Ovary (tissue), 9 donors: ENCODE data around the gene MSMP. TPM values are rescaled to one million over a fixed set of nuclear protein-coding genes. Genes with fewer than 3 reads are reported as not detected.

Source experiments
- DNase-seq, 5 donors: peaks; one replicate each; pipeline ENCODE4 v3.0.0-alpha.2; 2019 to 2020
- H3K27ac ChIP-seq, 2 donors: fragments of 200-600 bp; one replicate each; pipeline versions ENCODE4 v1.5.1 to v1.8.0; 2019 to 2022
- H3K27me3 ChIP-seq: fragments of 200-600 bp; one replicate; pipeline ENCODE4 v1.8.0; 2022
- H3K36me3 ChIP-seq: fragments of 200-600 bp; sonication (generic); one replicate; pipeline ENCODE4 v1.5.1; 2019
- H3K4me1 ChIP-seq: one replicate; pipeline ENCODE4 v1.8.1; 2013; ENCODE audit warnings: mild to moderate bottlenecking, moderate library complexity; ENCODE audit not compliant: insufficient read depth
- H3K4me3 ChIP-seq: fragments of 200-600 bp; sonication (generic); one replicate; pipeline ENCODE4 v1.5.1; 2017
- H3K9me3 ChIP-seq, 2 donors: fragments of 200-600 bp in 1 of 2; sonication (generic) in 1 of 2; one replicate each; pipeline versions ENCODE4 v1.5.1 to v1.8.1; 2013 to 2019; ENCODE audit warnings: mild to moderate bottlenecking in 1 of 2, moderate library complexity in 1 of 2
- CTCF ChIP-seq, 3 donors: fragments of 450-650 bp in 2 of 3; fragments of 200-600 bp in 1 of 3; IDR thresholded peaks; one replicate each; pipeline versions ENCODE4 v1.5.1 to v1.8.0; 2016 to 2022; ENCODE audit warnings: antibody characterized with exemption in 3 of 3, mild to moderate bottlenecking in 1 of 3
- EP300 ChIP-seq: sonication (generic); formaldehyde crosslinking; IDR thresholded peaks from one replicate; pipeline ENCODE4 v1.6.1; 2017; ENCODE audit warnings: antibody characterized with exemption
- POLR2A ChIP-seq: fragments of 450-650 bp; IDR thresholded peaks from one replicate; pipeline ENCODE4 v1.6.1; 2017; ENCODE audit warnings: antibody characterized with exemption, mild to moderate bottlenecking, moderate library complexity
- WGBS, 3 donors: extraction: QIAGEN DNeasy Blood & Tissue Kit in 1 of 3; methylation state at CpG; one replicate each; pipeline versions ENCODE4 v1.1.5 to v1.1.7; 2013 to 2017; 5-methylcytosine and 5-hydroxymethylcytosine counted together
- intact Hi-C, 4 donors: fragments of 100-400 bp; cut with DNase I; formaldehyde crosslinking; loops; one replicate each; pipeline versions ENCODE4 v1.11.0 to v1.15.1; 2022 to 2023
- polyA plus RNA-seq, 2 donors: library from polyadenylated mRNA; stranded (reverse); fragments of 200-250 nt in 1 of 2; fragments of 350-450 nt in 1 of 2; fragmentation: Illumina TruSeq in 1 of 2; extraction: RNeasy Lipid Tissue Mini Kit (QIAGEN cat#74804) in 1 of 2; gene quantifications; one replicate each; pipeline ENCODE4 v1.2.3, GENCODE V29; 2013 to 2014
- total RNA-seq, 7 donors: library from RNA; depleted of rRNA in 2 of 7; stranded (reverse); fragments of >200 nt in 2 of 7; fragmentation: NEBNext Ultra II Directional in 3 of 7; extraction: Animal tissue kit (Norgen Biotek cat#: 25700) in 3 of 7; gene quantifications; one replicate each; pipeline versions ENCODE4 v1.1.0 to v1.2.4, GENCODE V29; 2016 to 2023
- donor health status: DM: no; HTN: no; CAD: no; lungs with moderate emphysema.
- donor health status: DM: no; HTN: no; CAD: no.
- donor health status: Bipolar disorder and iron deficiency.
- donor health status: DM: yes; HTN: yes; CAD: no.
- donor health status: DM: no; HTN: no; CAD: no.
- donor health status: DM: yes; HTN: yes; CAD: no.

Gene MSMP
- total and polyA plus RNA-seq, 9 donors: 0.40 to 4.4 (median 0.41) TPM; not detected in 6

DNA sequence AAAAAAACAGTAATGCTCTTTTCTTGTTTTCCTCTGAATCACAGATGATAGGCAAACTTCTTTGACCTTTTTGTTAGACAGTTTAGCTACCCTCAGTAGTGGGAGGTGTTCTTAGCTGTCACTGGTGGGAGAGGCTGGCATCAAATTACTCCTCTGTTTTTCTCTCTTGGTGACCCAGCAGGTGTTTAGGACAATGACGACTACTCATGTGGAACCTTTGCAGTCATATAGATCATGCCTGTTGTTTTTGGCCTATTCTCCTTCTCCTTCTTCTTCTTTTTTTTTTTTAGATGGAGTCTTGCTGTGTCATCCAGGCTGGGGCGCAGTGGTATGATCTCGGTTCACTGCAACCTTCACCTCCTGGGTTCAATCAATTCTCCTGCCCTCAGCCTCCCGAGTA, 21.9 kb upstream of the MSMP start:
- no peak overlapping the region for H3K27ac ChIP-seq
- no peaks in the 10 kb centered on the region for H3K27me3 ChIP-seq
- intact Hi-C loops: no loop called here
- H3K9me3 ChIP-seq: no peaks in the 10 kb centered on the region
- no peak overlapping the region for H3K4me3 ChIP-seq
- no peaks in the 10 kb centered on the region for H3K4me1 ChIP-seq
- 81 to 88% (median 86%) methylated on average over 4 of the region's 4 CpGs for WGBS, 3 donors
- H3K36me3 ChIP-seq: no peaks in the 10 kb centered on the region
- TF ChIP-seq EP300: no peak
- TF ChIP-seq POLR2A: no peak
- no peak for TF ChIP-seq CTCF (IDR thresholded peaks at IDR 0.05)
- no peak for DNase-seq

DNA sequence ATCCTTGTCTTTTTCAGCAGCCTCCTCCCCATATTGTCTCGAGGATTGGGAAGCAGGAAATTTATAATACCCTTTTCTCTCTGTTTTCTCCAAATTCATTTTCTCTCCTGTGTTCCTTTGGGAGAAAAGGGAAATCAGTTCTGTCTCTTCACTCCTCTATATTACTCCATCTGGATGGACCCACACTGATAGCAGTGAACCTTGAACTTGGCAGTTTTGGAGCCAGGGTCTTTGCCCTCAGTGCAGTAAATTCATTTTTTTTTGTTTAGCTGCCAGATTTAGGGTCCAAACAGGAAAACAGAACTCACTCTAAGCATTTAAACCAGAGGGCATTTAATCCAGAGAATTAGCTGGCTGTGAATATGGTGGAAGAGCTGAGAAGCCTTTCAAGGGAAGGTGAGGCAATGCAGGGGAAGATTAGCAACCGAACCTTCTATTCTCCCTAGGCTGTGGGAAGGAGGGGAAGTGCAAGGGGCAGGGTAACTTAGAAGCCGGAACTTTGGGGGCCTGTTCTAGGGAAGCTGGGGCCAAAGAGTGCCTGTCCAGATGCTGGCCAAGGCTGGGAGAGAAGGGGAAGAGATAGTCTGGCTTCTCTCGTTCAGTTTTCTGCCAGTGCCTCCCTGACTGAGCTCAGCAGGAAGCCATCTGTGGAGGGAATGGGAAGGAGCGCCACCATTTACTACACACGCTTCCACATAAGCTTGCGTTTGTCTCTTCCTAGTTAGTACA, 21.0 kb upstream of the MSMP start:
- no peak overlapping the region for H3K4me3 ChIP-seq
- DNase-seq: no peak
- H3K36me3 ChIP-seq: no peaks in the 10 kb centered on the region
- H3K9me3 ChIP-seq: no peaks in the 10 kb centered on the region
- H3K27me3 ChIP-seq: no peaks in the 10 kb centered on the region
- H3K27ac ChIP-seq: no peak overlapping the region
- TF ChIP-seq CTCF (IDR thresholded peaks at IDR 0.05) (no peak), POLR2A (no peak), EP300 (no peak)
- 57 to 67% (median 60%) methylated on average over 7 of the region's 7 CpGs for WGBS, 3 donors
- intact Hi-C loops: no loop called here
- H3K4me1 ChIP-seq: peaks cover 1% of the 10 kb centered on the region

GRCh38 chr9:35771943-35772342, 17.9 kb upstream of the MSMP start:
- H3K36me3 ChIP-seq: no peaks in the 10 kb centered on the region
- no peaks in the 10 kb centered on the region for H3K9me3 ChIP-seq
- intact Hi-C loops: no loop called here
- no peak for TF ChIP-seq POLR2A
- no peak for TF ChIP-seq CTCF (IDR thresholded peaks at IDR 0.05)
- TF ChIP-seq EP300: no peak
- H3K4me1 ChIP-seq: peaks cover 1% of the 10 kb centered on the region
- no peak overlapping the region for H3K27ac ChIP-seq
- DNase-seq: no peak
- H3K27me3 ChIP-seq: no peaks in the 10 kb centered on the region
- no peak overlapping the region for H3K4me3 ChIP-seq
- WGBS, 3 donors: 86 to 90% (median 88%) methylated on average over 3 of the region's 3 CpGs

DNA sequence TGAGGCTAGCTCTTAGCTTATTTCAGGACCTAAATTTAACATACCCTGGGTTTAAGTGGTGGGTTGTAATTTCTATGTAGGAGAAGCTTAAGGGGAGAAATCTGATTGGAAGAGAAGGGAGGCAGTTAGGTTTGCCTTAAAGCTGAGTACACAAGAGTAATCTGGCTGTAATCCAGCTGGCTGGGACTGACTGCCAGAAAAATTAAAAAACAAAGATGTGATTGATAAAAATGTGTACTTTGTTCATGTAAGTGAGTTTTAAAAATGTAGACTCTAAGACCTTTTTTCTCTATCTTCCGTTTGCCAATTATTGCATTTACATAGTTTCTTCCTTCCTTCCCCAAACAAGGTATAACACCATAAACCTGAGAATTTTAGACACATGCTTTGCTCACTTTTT, 17.5 kb upstream of the MSMP start:
- H3K9me3 ChIP-seq: no peaks in the 10 kb centered on the region
- WGBS, 3 donors: 31 to 49% (median 42%) methylated on average over 1 of the region's 1 CpG
- H3K4me3 ChIP-seq: no peak overlapping the region
- H3K27me3 ChIP-seq: no peaks in the 10 kb centered on the region
- H3K27ac ChIP-seq: no peak overlapping the region
- no peak for DNase-seq
- no peak for TF ChIP-seq CTCF (IDR thresholded peaks at IDR 0.05)
- TF ChIP-seq POLR2A: no peak
- TF ChIP-seq EP300: no peak
- H3K4me1 ChIP-seq: peaks cover 1% of the 10 kb centered on the region
- intact Hi-C loops: no loop called here
- no peaks in the 10 kb centered on the region for H3K36me3 ChIP-seq
